Brain microvascular endothelial cell (primary cell): ENCODE measurements around the gene SEMA5A.

Experiments
- DNase-seq: peaks from one replicate; pipeline ENCODE4 v3.0.0-alpha.2; 2020
- H3K27ac ChIP-seq: fragments of 250-450 bp; sonication (Bioruptor Pico); 2 replicates; pipeline ENCODE4 v1.5.1; 2020; ENCODE audit warnings: mild to moderate bottlenecking, moderate library complexity
- H3K27me3 ChIP-seq: fragments of 250-450 bp; sonication (Bioruptor Pico); replicated peaks from 2 replicates; pipeline ENCODE4 v1.5.1; 2020; ENCODE audit warnings: mild to moderate bottlenecking
- H3K36me3 ChIP-seq: fragments of 250-450 bp; sonication (Bioruptor Pico); replicated peaks from 2 replicates; pipeline ENCODE4 v1.5.1; 2020; ENCODE audit warnings: mild to moderate bottlenecking
- H3K4me3 ChIP-seq: 2 replicates; pipeline ENCODE4 v1.5.1; 2011; ENCODE audit warnings: low read depth, mild to moderate bottlenecking, control low read depth, low read length, moderate library complexity
- in situ Hi-C: cut with HindIII; loops from 2 replicates; pipeline ENCODE4 v1.10.0; 2017; ENCODE audit warnings: low sequenced_read_pairs, low pct_ligation_motif_present
- TF ChIP-seq, protein P1 (sequence below): IDR thresholded peaks from 2 replicates; pipeline ENCODE4 v1.5.1; 2011; ENCODE audit warnings: low read depth, mild to moderate bottlenecking, moderate library complexity, low read length, control low read depth, inconsistent platforms; ENCODE audit errors: missing control alignments

SEMA5A gene

DNA sequence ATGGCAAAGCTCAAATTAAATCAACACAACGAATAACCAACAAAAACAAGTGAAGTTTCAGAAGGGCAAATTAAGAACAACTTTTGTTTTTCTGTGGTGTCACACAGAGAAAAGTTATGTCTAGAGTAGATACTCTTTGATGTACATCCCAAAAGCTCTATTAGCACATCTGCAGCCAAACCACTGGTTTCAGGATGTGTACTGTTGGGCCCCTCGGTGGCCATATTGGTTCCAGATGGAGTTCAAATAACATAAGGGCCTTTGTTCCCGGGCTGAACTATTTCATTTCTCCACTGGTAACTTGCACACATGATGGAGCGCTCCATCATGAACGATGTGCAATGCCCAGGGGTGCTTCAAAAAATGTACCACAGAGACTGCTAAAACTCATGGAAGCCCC is 126.1 kb downstream of the SEMA5A start:
- DNase-seq, result no peak
- Histone ChIP-seq H3K27ac (no peak overlapping the region), H3K4me3 (no peak overlapping the region), H3K36me3 (no peaks in the 10 kb centered on the region), H3K27me3 (no peaks in the 10 kb centered on the region)
- TF ChIP-seq, protein P1, sequence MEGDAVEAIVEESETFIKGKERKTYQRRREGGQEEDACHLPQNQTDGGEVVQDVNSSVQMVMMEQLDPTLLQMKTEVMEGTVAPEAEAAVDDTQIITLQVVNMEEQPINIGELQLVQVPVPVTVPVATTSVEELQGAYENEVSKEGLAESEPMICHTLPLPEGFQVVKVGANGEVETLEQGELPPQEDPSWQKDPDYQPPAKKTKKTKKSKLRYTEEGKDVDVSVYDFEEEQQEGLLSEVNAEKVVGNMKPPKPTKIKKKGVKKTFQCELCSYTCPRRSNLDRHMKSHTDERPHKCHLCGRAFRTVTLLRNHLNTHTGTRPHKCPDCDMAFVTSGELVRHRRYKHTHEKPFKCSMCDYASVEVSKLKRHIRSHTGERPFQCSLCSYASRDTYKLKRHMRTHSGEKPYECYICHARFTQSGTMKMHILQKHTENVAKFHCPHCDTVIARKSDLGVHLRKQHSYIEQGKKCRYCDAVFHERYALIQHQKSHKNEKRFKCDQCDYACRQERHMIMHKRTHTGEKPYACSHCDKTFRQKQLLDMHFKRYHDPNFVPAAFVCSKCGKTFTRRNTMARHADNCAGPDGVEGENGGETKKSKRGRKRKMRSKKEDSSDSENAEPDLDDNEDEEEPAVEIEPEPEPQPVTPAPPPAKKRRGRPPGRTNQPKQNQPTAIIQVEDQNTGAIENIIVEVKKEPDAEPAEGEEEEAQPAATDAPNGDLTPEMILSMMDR, result no peak
- in situ Hi-C loops, result no loop called here

DNA sequence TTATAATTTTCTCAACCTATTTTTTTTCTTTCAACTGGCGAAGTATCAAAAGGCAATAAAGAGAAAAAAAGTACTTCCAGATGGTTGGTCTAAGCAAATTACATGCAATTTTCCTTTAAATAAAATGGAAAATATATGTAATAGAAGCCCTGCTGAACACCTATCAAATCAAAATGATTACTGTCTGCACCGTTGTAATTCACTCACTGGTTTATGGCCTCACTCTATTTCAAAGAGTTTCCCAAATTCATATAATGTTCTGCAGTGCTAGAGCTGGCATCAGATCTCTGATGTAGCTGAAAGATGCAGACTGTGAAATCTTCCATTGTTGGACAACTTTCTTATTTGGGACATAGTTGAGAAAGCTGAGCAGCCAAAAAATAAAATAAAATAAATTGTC is 130.3 kb downstream of the SEMA5A start:
- no peak overlapping the region for H3K4me3 ChIP-seq
- in situ Hi-C loops, result no loop called here
- no peaks in the 10 kb centered on the region for H3K27me3 ChIP-seq
- no peak overlapping the region for H3K27ac ChIP-seq
- TF ChIP-seq, protein P1, result no peak
- H3K36me3 ChIP-seq, result no peaks in the 10 kb centered on the region
- no peak for DNase-seq

DNA sequence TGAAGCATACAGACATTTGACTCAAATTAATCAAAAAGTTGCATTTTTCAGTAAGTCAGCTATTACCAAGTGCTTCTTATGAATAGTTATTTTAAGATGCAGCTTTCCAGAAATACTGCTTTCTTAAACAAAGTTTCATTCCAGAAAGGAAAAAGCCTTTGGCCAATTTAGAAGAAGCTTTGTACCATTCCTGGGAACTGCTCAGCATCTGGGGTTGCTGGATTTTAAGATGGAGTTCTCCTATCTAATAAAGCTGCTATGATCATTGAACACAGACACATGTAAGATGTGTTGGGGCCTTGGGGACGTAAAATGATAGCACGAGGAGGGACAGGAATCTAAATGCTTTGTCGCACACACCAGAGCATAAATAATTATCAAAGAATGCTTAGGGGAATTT is 130.8 kb downstream of the SEMA5A start:
- H3K27ac ChIP-seq, result no peak overlapping the region
- no peaks in the 10 kb centered on the region for H3K36me3 ChIP-seq
- in situ Hi-C loops, result no loop called here

DNA sequence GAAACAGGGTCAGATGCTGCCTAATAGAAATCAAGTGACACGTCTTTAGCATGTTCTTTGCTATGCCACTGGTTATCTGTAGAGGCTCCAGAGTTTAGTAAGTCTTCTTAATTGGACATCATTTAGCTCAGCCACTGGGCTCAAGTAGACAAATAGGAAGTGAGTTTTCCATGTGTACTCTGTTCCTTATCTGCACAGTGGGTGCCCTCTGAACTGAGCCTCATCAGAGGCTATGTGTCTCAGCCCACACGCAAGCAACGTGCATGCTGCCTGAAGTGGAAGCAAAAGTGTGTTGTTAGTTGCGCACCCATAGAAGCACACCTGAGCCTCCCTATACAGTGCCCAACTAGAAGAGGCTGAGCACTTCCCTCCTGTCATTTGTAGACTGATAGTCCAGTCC is 134.7 kb downstream of the SEMA5A start:
- no peak for DNase-seq
- Histone ChIP-seq H3K36me3 (no peaks in the 10 kb centered on the region), H3K4me3 (no peak overlapping the region), H3K27me3 (no peaks in the 10 kb centered on the region), H3K27ac (no peak overlapping the region)
- in situ Hi-C loops, result no loop called here
- TF ChIP-seq, protein P1, result no peak

More for the DNA sequence above, 130.8 kb downstream of the SEMA5A start:
- Histone ChIP-seq H3K27me3 (no peaks in the 10 kb centered on the region), H3K4me3 (no peak overlapping the region)
- TF ChIP-seq, protein P1, result no peak
- DNase-seq, result no peak

DNA sequence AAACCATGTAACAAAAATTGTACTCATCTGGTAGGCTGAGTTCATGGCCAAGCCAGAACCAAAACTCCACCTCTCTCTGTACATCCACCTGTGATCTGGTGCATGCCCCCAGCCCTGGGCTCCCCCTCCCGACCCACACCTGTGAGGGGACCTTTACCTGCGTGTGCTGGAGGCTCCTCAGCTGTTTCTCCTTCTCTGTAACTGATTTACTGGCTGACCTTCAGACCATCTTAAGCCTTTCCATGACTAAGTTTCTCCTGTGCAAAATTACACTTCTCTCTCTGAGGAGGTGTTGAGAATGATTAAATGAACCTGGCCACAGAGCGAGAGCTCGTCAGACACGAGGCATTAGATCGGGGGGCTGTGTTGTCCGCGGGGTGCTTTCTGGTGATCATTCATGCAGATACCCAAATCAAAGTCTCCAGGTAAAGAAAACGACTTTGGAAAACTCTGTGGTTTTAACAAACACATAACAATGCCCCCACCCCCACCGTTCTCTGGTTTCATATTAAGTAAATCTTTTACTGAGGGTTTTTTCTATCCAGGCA is 136.4 kb downstream of the SEMA5A start:
- TF ChIP-seq, protein P1, result no peak
- no peak for DNase-seq
- H3K36me3 ChIP-seq, result no peaks in the 10 kb centered on the region
- in situ Hi-C loops, result no loop called here
- H3K27me3 ChIP-seq, result no peaks in the 10 kb centered on the region
- no peak overlapping the region for H3K27ac ChIP-seq
- no peak overlapping the region for H3K4me3 ChIP-seq

DNA sequence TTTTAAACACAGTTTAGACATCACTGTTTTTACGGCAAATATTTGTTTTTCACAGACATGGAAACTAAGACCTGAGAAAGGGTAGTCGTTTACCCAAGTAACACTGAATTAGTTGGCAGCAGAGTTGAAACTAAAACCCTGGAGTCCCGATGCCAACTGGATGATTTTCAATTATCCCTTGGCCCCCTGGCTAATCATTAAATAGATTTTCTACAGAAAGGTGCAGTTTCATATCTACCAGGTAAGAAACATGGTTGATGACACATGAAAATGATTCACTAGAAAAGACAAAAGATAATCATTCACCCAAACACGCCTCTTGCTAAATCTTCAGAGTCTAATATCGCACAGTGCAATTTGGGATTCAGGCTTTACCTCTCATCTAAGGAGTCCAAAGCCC is 136.9 kb downstream of the SEMA5A start:
- in situ Hi-C loops, result no loop called here
- TF ChIP-seq, protein P1, result no peak
- no peaks in the 10 kb centered on the region for H3K36me3 ChIP-seq
- H3K27me3 ChIP-seq, result no peaks in the 10 kb centered on the region
- H3K27ac ChIP-seq, result no peak overlapping the region
- no peak for DNase-seq
- no peak overlapping the region for H3K4me3 ChIP-seq
